ENCODE measurements around the gene SRGAP1.

DNA sequence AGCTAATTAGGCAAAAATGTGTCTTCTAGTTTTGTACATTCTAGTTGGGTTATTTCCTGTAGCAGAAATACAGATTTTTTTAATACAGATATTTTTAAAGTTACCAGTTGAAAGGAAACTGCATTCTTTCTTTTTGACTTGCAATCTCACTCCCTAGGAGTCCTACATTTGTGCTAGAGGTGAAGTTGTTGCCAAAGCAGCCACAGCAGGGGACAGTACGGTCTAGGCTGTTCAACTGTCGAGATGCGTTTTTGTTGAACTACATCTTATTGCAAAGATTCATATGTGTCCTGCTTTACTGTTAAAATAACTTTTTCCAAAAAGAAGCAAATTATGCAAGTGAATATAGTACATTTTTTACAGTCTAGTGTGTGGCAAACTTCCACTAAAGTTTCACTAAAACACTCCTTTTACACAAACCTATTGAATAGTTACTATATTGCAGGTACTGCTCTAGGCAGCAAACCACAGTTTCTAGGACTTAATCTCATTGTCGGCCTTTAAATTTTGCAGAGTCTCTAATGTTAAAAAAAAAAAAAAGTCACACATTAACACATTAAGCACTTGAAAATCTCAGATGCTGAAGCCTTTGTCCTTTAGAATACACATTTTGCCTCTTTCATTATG is 30.2 kb upstream of the SRGAP1 start:
- no peak for TF ChIP-seq POLR2A (IDR thresholded peaks at IDR 0.05)
- TF ChIP-seq, protein P1, sequence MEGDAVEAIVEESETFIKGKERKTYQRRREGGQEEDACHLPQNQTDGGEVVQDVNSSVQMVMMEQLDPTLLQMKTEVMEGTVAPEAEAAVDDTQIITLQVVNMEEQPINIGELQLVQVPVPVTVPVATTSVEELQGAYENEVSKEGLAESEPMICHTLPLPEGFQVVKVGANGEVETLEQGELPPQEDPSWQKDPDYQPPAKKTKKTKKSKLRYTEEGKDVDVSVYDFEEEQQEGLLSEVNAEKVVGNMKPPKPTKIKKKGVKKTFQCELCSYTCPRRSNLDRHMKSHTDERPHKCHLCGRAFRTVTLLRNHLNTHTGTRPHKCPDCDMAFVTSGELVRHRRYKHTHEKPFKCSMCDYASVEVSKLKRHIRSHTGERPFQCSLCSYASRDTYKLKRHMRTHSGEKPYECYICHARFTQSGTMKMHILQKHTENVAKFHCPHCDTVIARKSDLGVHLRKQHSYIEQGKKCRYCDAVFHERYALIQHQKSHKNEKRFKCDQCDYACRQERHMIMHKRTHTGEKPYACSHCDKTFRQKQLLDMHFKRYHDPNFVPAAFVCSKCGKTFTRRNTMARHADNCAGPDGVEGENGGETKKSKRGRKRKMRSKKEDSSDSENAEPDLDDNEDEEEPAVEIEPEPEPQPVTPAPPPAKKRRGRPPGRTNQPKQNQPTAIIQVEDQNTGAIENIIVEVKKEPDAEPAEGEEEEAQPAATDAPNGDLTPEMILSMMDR (IDR thresholded peaks at IDR 0.05) = no peak

Measured in upper lobe of left lung (tissue), 4 donors.